Effector CD4-positive, alpha-beta T cell (primary cell): ENCODE results near the gene PAXIP1.

Source experiments
- DNase-seq: peaks from one replicate; pipeline ENCODE4 v3.0.0-alpha.2; 2020

Gene PAXIP1

GRCh38 chr7:154910977-154911376, 91.9 kb downstream of the PAXIP1 start:
- DNase-seq, result no peak

- DNase-seq, result no peak
Measured at GRCh38 chr7:154910125-154910524, 92.8 kb downstream of the PAXIP1 start.

- DNase-seq, result no peak
Measured at GRCh38 chr7:154909241-154910105, 93.5 kb downstream of the PAXIP1 start.

GRCh38 chr7:154907651-154908620, 95.0 kb downstream of the PAXIP1 start:
- DNase-seq, result no peak

- DNase-seq, result no peak
Measured at GRCh38 chr7:154906736-154907355, 96.1 kb downstream of the PAXIP1 start.

GRCh38 chr7:154906201-154906600, 96.7 kb downstream of the PAXIP1 start:
- no peak for DNase-seq

GRCh38 chr7:154905615-154906014, 97.3 kb downstream of the PAXIP1 start:
- no peak for DNase-seq

- DNase-seq, result no peak
Measured at GRCh38 chr7:154905146-154905545, 97.8 kb downstream of the PAXIP1 start.

- no peak for DNase-seq
Measured at GRCh38 chr7:154903083-154903731, 99.7 kb downstream of the PAXIP1 start.

GRCh38 chr7:154902600-154903082, 100.3 kb downstream of the PAXIP1 start:
- DNase-seq, result no peak

GRCh38 chr7:154899862-154900261, 103.1 kb downstream of the PAXIP1 start:
- no peak for DNase-seq

GRCh38 chr7:154898973-154899855, 103.7 kb downstream of the PAXIP1 start:
- no peak for DNase-seq

GRCh38 chr7:154896076-154896475, 106.8 kb downstream of the PAXIP1 start:
- no peak for DNase-seq
